ENCODE results near the gene ELSPBP1. TPM values are rescaled to one million over a fixed set of nuclear protein-coding genes. Genes with fewer than 3 reads are reported as not detected.

Gene ELSPBP1
- total and polyA plus RNA-seq, 4 donors: not detected

DNA sequence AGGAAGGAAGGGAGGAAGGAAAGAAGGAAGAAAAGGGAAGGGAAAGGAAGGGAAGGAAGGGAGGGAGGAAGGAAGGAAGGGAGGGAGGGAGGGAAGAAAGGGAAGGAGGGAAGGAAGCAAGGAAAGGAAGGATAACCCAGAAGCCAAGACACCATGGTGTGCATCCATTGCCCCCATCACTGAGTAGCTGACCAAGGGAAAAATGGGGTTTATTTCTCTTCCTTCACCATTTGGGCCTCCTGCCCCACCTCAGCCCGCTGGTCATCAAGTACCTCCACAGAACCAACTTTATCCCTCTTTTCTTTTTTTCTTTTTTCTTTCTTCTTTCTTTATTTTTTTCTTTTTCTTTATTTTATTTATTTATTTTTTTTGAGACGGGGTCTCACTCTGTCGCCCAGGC is 29.1 kb downstream of the ELSPBP1 start:
- TF ChIP-seq, protein P1, sequence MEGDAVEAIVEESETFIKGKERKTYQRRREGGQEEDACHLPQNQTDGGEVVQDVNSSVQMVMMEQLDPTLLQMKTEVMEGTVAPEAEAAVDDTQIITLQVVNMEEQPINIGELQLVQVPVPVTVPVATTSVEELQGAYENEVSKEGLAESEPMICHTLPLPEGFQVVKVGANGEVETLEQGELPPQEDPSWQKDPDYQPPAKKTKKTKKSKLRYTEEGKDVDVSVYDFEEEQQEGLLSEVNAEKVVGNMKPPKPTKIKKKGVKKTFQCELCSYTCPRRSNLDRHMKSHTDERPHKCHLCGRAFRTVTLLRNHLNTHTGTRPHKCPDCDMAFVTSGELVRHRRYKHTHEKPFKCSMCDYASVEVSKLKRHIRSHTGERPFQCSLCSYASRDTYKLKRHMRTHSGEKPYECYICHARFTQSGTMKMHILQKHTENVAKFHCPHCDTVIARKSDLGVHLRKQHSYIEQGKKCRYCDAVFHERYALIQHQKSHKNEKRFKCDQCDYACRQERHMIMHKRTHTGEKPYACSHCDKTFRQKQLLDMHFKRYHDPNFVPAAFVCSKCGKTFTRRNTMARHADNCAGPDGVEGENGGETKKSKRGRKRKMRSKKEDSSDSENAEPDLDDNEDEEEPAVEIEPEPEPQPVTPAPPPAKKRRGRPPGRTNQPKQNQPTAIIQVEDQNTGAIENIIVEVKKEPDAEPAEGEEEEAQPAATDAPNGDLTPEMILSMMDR (IDR thresholded peaks at IDR 0.05; ENCODE audit: control extremely low read depth, extremely low read depth): no peak
- H3K27me3 ChIP-seq (ENCODE audit: control insufficient read depth in 3 of 3, insufficient read depth in 3 of 3, low read length in 2 of 3): peaks cover 0 to 2% (median 0%) of the 10 kb centered on the region in 3 donors
- no peak for DNase-seq
- ATAC-seq (ENCODE audit: insufficient read depth, low FRiP score): no peak
- no peak overlapping the region for H3K9ac ChIP-seq (ENCODE audit: insufficient read depth in 1 of 2, low read length in 2 of 2)
- no peaks in the 10 kb centered on the region for H3K4me1 ChIP-seq (ENCODE audit: control insufficient read depth in 5 of 5, insufficient read depth in 5 of 5, low read length in 5 of 5)
- no peak overlapping the region for H3K4me3 ChIP-seq
- WGBS, 2 donors: 94 to 96% methylated on average over 3 of the region's 3 CpGs
- no peak overlapping the region for H3K27ac ChIP-seq (ENCODE audit: low read depth in 1 of 2, low read length in 1 of 2)
- no peaks in the 10 kb centered on the region for H3K9me3 ChIP-seq (ENCODE audit: control insufficient read depth in 4 of 4, insufficient read depth in 3 of 4, low read length in 3 of 4)
- H3K36me3 ChIP-seq (ENCODE audit: control insufficient read depth in 4 of 4, insufficient read depth in 4 of 4, low read length in 4 of 4): no peaks in the 10 kb centered on the region

DNA sequence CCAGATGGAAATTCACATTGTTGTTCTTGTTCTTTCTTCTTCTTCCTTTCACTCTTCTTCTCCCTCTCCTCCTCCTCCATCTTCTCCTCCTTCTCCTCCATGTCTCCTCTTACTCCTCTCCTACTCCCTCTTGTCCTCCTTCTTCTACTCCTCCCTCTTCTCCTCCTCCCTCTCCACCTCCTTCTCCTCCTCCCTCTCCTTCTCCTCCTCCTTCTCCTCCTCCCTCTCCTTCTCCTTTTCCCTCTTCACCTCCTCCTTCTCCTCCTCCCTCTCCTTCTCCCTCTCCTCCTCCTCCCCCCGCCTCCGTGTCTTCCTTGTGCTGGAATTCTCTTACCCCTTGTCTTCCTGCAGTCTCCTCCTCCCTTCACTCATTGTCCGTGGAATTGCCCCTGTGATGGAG is 31.0 kb downstream of the ELSPBP1 start:
- no peaks in the 10 kb centered on the region for H3K4me1 ChIP-seq (ENCODE audit: control insufficient read depth in 5 of 5, insufficient read depth in 5 of 5, low read length in 5 of 5)
- peaks cover 0 to 2% (median 0%) of the 10 kb centered on the region in 3 donors for H3K27me3 ChIP-seq (ENCODE audit: control insufficient read depth in 3 of 3, insufficient read depth in 3 of 3, low read length in 2 of 3)
- ATAC-seq (ENCODE audit: insufficient read depth, low FRiP score) (no peak), DNase-seq (no peak)
- H3K9ac ChIP-seq (ENCODE audit: insufficient read depth in 1 of 2, low read length in 2 of 2): no peak overlapping the region
- WGBS, 2 donors: 67 to 87% methylated on average over 3 of the region's 3 CpGs
- H3K4me3 ChIP-seq: no peak overlapping the region
- no peak overlapping the region for H3K27ac ChIP-seq (ENCODE audit: low read depth in 1 of 2, low read length in 1 of 2)
- H3K9me3 ChIP-seq (ENCODE audit: control insufficient read depth in 4 of 4, insufficient read depth in 3 of 4, low read length in 3 of 4): no peaks in the 10 kb centered on the region
- TF ChIP-seq, protein P1 (IDR thresholded peaks at IDR 0.05; ENCODE audit: control extremely low read depth, extremely low read depth): no peak
- H3K36me3 ChIP-seq (ENCODE audit: control insufficient read depth in 4 of 4, insufficient read depth in 4 of 4, low read length in 4 of 4): no peaks in the 10 kb centered on the region

DNA sequence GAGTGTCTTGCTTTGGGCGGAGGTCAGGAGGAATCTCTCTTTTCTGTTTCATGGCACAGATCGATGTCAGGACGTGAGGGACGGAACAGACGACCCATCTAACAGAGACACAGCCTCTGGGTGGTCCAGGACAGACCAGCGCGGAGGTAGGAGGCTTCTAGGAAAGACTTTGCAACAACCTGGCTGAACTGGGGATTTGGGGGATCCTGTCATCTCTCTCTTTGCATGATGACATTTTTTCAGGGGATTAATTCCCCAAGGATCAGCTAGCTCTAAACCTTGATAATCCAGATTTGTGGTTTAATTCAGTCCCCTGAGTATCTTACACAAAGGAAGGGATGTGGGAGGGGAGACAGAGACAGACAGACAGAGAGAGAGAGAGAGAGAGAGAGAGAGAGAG is 35.0 kb downstream of the ELSPBP1 start:
- TF ChIP-seq, protein P1 (IDR thresholded peaks at IDR 0.05; ENCODE audit: control extremely low read depth, extremely low read depth): no peak
- no peaks in the 10 kb centered on the region for H3K9me3 ChIP-seq (ENCODE audit: control insufficient read depth in 4 of 4, insufficient read depth in 3 of 4, low read length in 3 of 4)
- no peak overlapping the region for H3K4me3 ChIP-seq
- H3K36me3 ChIP-seq (ENCODE audit: control insufficient read depth in 4 of 4, insufficient read depth in 4 of 4, low read length in 4 of 4): no peaks in the 10 kb centered on the region
- peaks cover 0 to 3% (median 0%) of the 10 kb centered on the region in 3 donors for H3K27me3 ChIP-seq (ENCODE audit: control insufficient read depth in 3 of 3, insufficient read depth in 3 of 3, low read length in 2 of 3)
- DNase-seq: no peak
- no peak for ATAC-seq (ENCODE audit: insufficient read depth, low FRiP score)
- 80 to 84% methylated on average over 7 of the region's 7 CpGs for WGBS, 2 donors
- H3K27ac ChIP-seq (ENCODE audit: low read depth in 1 of 2, low read length in 1 of 2): no peak overlapping the region
- no peak overlapping the region for H3K9ac ChIP-seq (ENCODE audit: insufficient read depth in 1 of 2, low read length in 2 of 2)
- H3K4me1 ChIP-seq (ENCODE audit: control insufficient read depth in 5 of 5, insufficient read depth in 5 of 5, low read length in 5 of 5): no peaks in the 10 kb centered on the region

DNA sequence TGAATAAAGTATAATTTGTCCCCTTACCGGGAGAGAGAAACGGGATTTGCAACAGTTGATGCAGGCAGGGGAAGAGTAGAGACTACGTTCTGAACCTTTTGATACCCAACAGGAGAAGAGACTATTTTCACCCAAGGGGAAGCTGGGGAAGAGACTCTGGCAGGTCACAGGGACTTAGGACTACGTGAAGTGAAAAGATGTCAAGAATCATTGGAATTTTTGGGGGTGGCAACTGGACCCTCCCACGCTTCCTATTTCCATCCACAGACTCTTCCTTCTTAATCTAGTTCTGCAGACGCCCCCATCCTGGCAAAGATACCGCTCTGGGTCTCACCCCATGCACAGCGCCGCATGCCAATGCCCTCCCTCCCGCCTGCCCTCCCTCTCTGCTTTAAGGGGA is 35.6 kb downstream of the ELSPBP1 start:
- H3K4me1 ChIP-seq (ENCODE audit: control insufficient read depth in 5 of 5, insufficient read depth in 5 of 5, low read length in 5 of 5): no peaks in the 10 kb centered on the region
- TF ChIP-seq, protein P1 (IDR thresholded peaks at IDR 0.05; ENCODE audit: control extremely low read depth, extremely low read depth): no peak
- H3K9ac ChIP-seq (ENCODE audit: insufficient read depth in 1 of 2, low read length in 2 of 2): no peak overlapping the region
- no peaks in the 10 kb centered on the region for H3K36me3 ChIP-seq (ENCODE audit: control insufficient read depth in 4 of 4, insufficient read depth in 4 of 4, low read length in 4 of 4)
- H3K4me3 ChIP-seq: no peak overlapping the region
- peaks cover 0 to 3% (median 0%) of the 10 kb centered on the region in 3 donors for H3K27me3 ChIP-seq (ENCODE audit: control insufficient read depth in 3 of 3, insufficient read depth in 3 of 3, low read length in 2 of 3)
- no peak overlapping the region for H3K27ac ChIP-seq (ENCODE audit: low read depth in 1 of 2, low read length in 1 of 2)
- ATAC-seq (ENCODE audit: insufficient read depth, low FRiP score) (no peak), DNase-seq (no peak)
- 66 to 70% methylated on average over 10 of the region's 10 CpGs for WGBS, 2 donors
- no peaks in the 10 kb centered on the region for H3K9me3 ChIP-seq (ENCODE audit: control insufficient read depth in 4 of 4, insufficient read depth in 3 of 4, low read length in 3 of 4)

Data from lung (tissue), 12 donors.